Naive thymus-derived CD4-positive, alpha-beta T cell (primary cell): ENCODE measurements around the gene EIF3B. TPM values are rescaled to one million over a fixed set of nuclear protein-coding genes. Genes with fewer than 3 reads are reported as not detected.
"Not testable (repeated sequence)": the region's sequence is repeated elsewhere in the genome, so short reads cannot be mapped to it uniquely, and the experiment has no call there.

Experiments
- ATAC-seq: fragments of 150-1000 bp; cut with Tn5 transposase; 2 replicates; pipeline ENCODE4 v1.10.0; 2021; ENCODE audit warnings: mild to moderate bottlenecking, moderate library complexity
- CTCF ChIA-PET: fragments of 350-600 bp; sonication (Branson Sonifier 250); formaldehyde crosslinking; loops from one replicate; lab custom pipeline; 2021; ENCODE audit warnings: antibody characterized with exemption; lab: Charles Lee
- POLR2A ChIA-PET: fragments of 350-600 bp; sonication (Branson Sonifier 250); formaldehyde crosslinking; loops from one replicate; lab custom pipeline; 2021; ENCODE audit warnings: antibody characterized with exemption, inconsistent platforms; lab: Charles Lee
- DNase-seq, 9 donors: peaks; one replicate each; pipeline versions ENCODE4 v3.0.0 to v3.0.0-alpha.2; 2020 to 2022; ENCODE audit warnings: mixed read lengths in 1 of 9
- H3K27ac ChIP-seq: one replicate; pipeline ENCODE4 v1.7.0; 2013; ENCODE audit warnings: mild to moderate bottlenecking, low read depth, low read length, moderate library complexity
- H3K27me3 ChIP-seq, 2 donors: one replicate each; pipeline ENCODE4 v1.7.0; 2013; ENCODE audit warnings: low read length in 2 of 2, mild to moderate bottlenecking in 2 of 2, moderate library complexity in 2 of 2; ENCODE audit not compliant: control insufficient read depth in 2 of 2, insufficient read depth in 2 of 2
- H3K36me3 ChIP-seq, 3 experiments: 1 replicate in 2 of 3; 2 replicates in 1 of 3; pipeline ENCODE4 v1.7.0; 2013; ENCODE audit warnings: low read length in 3 of 3, mild to moderate bottlenecking in 3 of 3, moderate library complexity in 1 of 3; ENCODE audit not compliant: insufficient read depth in 3 of 3, control insufficient read depth in 2 of 3
- H3K4me1 ChIP-seq, 2 donors: one replicate each; pipeline ENCODE4 v1.7.0; 2013; ENCODE audit warnings: low read length in 2 of 2, mild to moderate bottlenecking in 2 of 2, moderate library complexity in 1 of 2; ENCODE audit not compliant: control insufficient read depth in 2 of 2, insufficient read depth in 2 of 2
- H3K4me3 ChIP-seq: 2 replicates; pipeline ENCODE4 v1.7.0; 2013; ENCODE audit warnings: mild to moderate bottlenecking, low read length
- H3K9me3 ChIP-seq, 3 experiments: 1 replicate in 2 of 3; 2 replicates in 1 of 3; pipeline ENCODE4 v1.7.0; 2013; ENCODE audit warnings: low read length in 3 of 3; ENCODE audit not compliant: control insufficient read depth in 2 of 3
- H3K27ac Mint-ChIP-seq, 9 donors: one replicate each; pipeline ENCODE4 v1.8.0; 2020 to 2022; ENCODE audit warnings: mixed read lengths in 9 of 9, mild to moderate bottlenecking in 8 of 9, moderate library complexity in 5 of 9, inconsistent platforms in 2 of 9
- H3K27me3 Mint-ChIP-seq, 5 donors: one replicate each; pipeline ENCODE4 v1.8.0; 2021 to 2022; ENCODE audit warnings: mixed read lengths in 5 of 5, mild to moderate bottlenecking in 1 of 5
- H3K36me3 Mint-ChIP-seq, 5 donors: one replicate each; pipeline ENCODE4 v1.8.0; 2020 to 2022; ENCODE audit warnings: mixed read lengths in 5 of 5, mild to moderate bottlenecking in 3 of 5, inconsistent platforms in 1 of 5
- H3K4me1 Mint-ChIP-seq, 7 donors: one replicate each; pipeline ENCODE4 v1.8.0; 2020 to 2022; ENCODE audit warnings: mixed read lengths in 7 of 7, mild to moderate bottlenecking in 3 of 7, inconsistent platforms in 1 of 7
- H3K4me3 Mint-ChIP-seq, 10 donors: one replicate each; pipeline ENCODE4 v1.8.0; 2020 to 2022; ENCODE audit warnings: mild to moderate bottlenecking in 10 of 10, mixed read lengths in 10 of 10, moderate library complexity in 6 of 10, inconsistent platforms in 2 of 10
- H3K9me3 Mint-ChIP-seq, 11 donors: one replicate each; pipeline ENCODE4 v1.8.0; 2020 to 2022; ENCODE audit warnings: mixed read lengths in 11 of 11, mild to moderate bottlenecking in 4 of 11, inconsistent platforms in 1 of 11, moderate library complexity in 1 of 11
- intact Hi-C, 2 donors: fragments of 100-400 bp; cut with micrococcal nuclease; formaldehyde crosslinking; loops; one replicate each; pipeline ENCODE4 v1.15.1; 2023
- polyA plus RNA-seq, 2 donors: library from polyadenylated mRNA; unstranded; fragments of 300-500 nt; fragmentation: Illumina TruSeq; gene quantifications; one replicate each; pipeline ENCODE4 v1.2.3, GENCODE V29; 2021
- total RNA-seq, 6 experiments: library from RNA in 5 of 6; stranded (reverse) in 5 of 6; gene quantifications; 1 replicate in 5 of 6; 2 replicates in 1 of 6; pipeline ENCODE4 v1.2.3 and lab custom pipeline; 2021 to 2026

Gene EIF3B
- total and polyA plus RNA-seq, 7 experiments from 2014 or later, result 78.0 to 189 (median 157) TPM

- POLR2A ChIA-PET, H3K27ac Mint-ChIP-seq, H3K9me3 Mint-ChIP-seq: not testable (repeated sequence)
Observed at GRCh38 chr7:2332606-2333231, 21.9 kb upstream of the EIF3B start.

GRCh38 chr7:2336626-2337299, 17.9 kb upstream of the EIF3B start:
- no peaks in the 10 kb centered on the region for H3K9me3 Mint-ChIP-seq

More at GRCh38 chr7:2332606-2333231, 21.9 kb upstream of the EIF3B start:
- CTCF ChIA-PET, H3K4me1 ChIP-seq, DNase-seq, H3K4me1 Mint-ChIP-seq, H3K27ac ChIP-seq, H3K27me3 Mint-ChIP-seq, H3K36me3 ChIP-seq, H3K27me3 ChIP-seq, H3K9me3 ChIP-seq, ATAC-seq, H3K36me3 Mint-ChIP-seq, H3K4me3 ChIP-seq, intact Hi-C loops, H3K4me3 Mint-ChIP-seq: not testable (repeated sequence)

GRCh38 chr7:2347351-2348063, 7.1 kb upstream of the EIF3B start:
- not testable (repeated sequence) for H3K36me3 Mint-ChIP-seq, H3K9me3 ChIP-seq, H3K27me3 ChIP-seq, H3K27me3 Mint-ChIP-seq, H3K4me3 ChIP-seq, DNase-seq, H3K4me1 Mint-ChIP-seq, H3K36me3 ChIP-seq, H3K9me3 Mint-ChIP-seq, H3K4me1 ChIP-seq
- H3K4me3 Mint-ChIP-seq, result peak overlapping the region in 1 of 10 donors; percentile 66
- peak; percentile 11 for ATAC-seq
- H3K27ac ChIP-seq, result peak overlapping the region; percentile 0
- peak overlapping the region in 8 of 9 donors; percentile 16 to 92 (median 56) for H3K27ac Mint-ChIP-seq
- POLR2A ChIA-PET, result interaction anchor here (0.7 kb wide), 1 partner anchor 626 kb away, joined by 3 read pairs; no protein-coding TSS in a partner anchor
- intact Hi-C loops, result loop anchor here (1.0 to 5.0 kb wide), 6 partner anchors 105 to 768 kb away; partner anchors contain the start of genes MRM2 (in 1 of the 2) and NUDT1 (in 1 of the 2)
- CTCF ChIA-PET, result interaction anchor here (0.7 to 1.7 kb wide), 10 partner anchors 10 to 916 kb away, joined by 3 to 6 read pairs (median 4); no protein-coding TSS in a partner anchor

More at GRCh38 chr7:2336626-2337299, 17.9 kb upstream of the EIF3B start:
- ChIA-PET CTCF (no interaction called here), POLR2A (no interaction called here)
- no peak overlapping the region for H3K27ac ChIP-seq
- H3K4me1 ChIP-seq, result no peaks in the 10 kb centered on the region
- no peaks in the 10 kb centered on the region for H3K4me1 Mint-ChIP-seq
- H3K36me3 ChIP-seq, result no peaks in the 10 kb centered on the region
- no peak for ATAC-seq
- no peak overlapping the region for H3K4me3 ChIP-seq
- no peaks in the 10 kb centered on the region for H3K9me3 ChIP-seq
- H3K4me3 Mint-ChIP-seq, result no peak overlapping the region
- H3K36me3 Mint-ChIP-seq, result peaks cover 0 to 4% (median 0%) of the 10 kb centered on the region in 5 donors
- intact Hi-C loops, result no loop called here
- H3K27ac Mint-ChIP-seq, result no peak overlapping the region
- H3K27me3 Mint-ChIP-seq, result no peaks in the 10 kb centered on the region
- no peak for DNase-seq
- no peaks in the 10 kb centered on the region for H3K27me3 ChIP-seq

- intact Hi-C loops, result loop anchor here (10.0 kb wide), 2 partner anchors 425 to 1535 kb away; no protein-coding TSS in a partner anchor
- Mint-ChIP-seq H3K27ac (no peak overlapping the region), H3K36me3 (no peaks in the 10 kb centered on the region), H3K27me3 (peaks cover 0 to 3% (median 0%) of the 10 kb centered on the region in 5 donors), H3K4me1 (peaks cover 0 to 18% (median 13%) of the 10 kb centered on the region in 7 donors), H3K4me3 (no peak overlapping the region), H3K9me3 (no peaks in the 10 kb centered on the region)
- ChIA-PET POLR2A (interaction anchor here (0.6 kb wide), 1 partner anchor 775 kb away, joined by 3 read pairs; no protein-coding TSS in a partner anchor), CTCF (no interaction called here)
- peaks cover 0 to under 1% (median 0%) of the 10 kb centered on the region in 3 experiments for H3K36me3 ChIP-seq
- DNase-seq (no peak), ATAC-seq (no peak)
- no peak overlapping the region for H3K27ac ChIP-seq
- H3K9me3 ChIP-seq, result no peaks in the 10 kb centered on the region
- peaks cover 6 to 8% of the 10 kb centered on the region in 2 donors for H3K4me1 ChIP-seq
- H3K27me3 ChIP-seq, result no peaks in the 10 kb centered on the region
- H3K4me3 ChIP-seq, result no peak overlapping the region
Observed at GRCh38 chr7:2350055-2350454, 4.6 kb upstream of the EIF3B start.

- Histone ChIP-seq H3K4me3 (no peak overlapping the region), H3K27ac (no peak overlapping the region), H3K4me1 (peaks cover 12 to 13% of the 10 kb centered on the region in 2 donors), H3K27me3 (no peaks in the 10 kb centered on the region), H3K36me3 (peaks cover 0 to 4% (median 0%) of the 10 kb centered on the region in 3 experiments), H3K9me3 (no peaks in the 10 kb centered on the region)
- H3K36me3 Mint-ChIP-seq, result no peaks in the 10 kb centered on the region
- ATAC-seq (no peak), DNase-seq (no peak)
- peaks cover 0 to 23% (median 18%) of the 10 kb centered on the region in 7 donors for H3K4me1 Mint-ChIP-seq
- H3K9me3 Mint-ChIP-seq, result no peaks in the 10 kb centered on the region
- POLR2A ChIA-PET, result no interaction called here
- H3K27ac Mint-ChIP-seq, result no peak overlapping the region
- no peak overlapping the region for H3K4me3 Mint-ChIP-seq
- H3K27me3 Mint-ChIP-seq, result peaks cover 0 to 3% (median 0%) of the 10 kb centered on the region in 5 donors
- CTCF ChIA-PET, result no interaction called here
- intact Hi-C loops, result loop anchor here (10.0 kb wide), 2 partner anchors 426 to 1536 kb away; no protein-coding TSS in a partner anchor
Observed at GRCh38 chr7:2350861-2351260, 3.8 kb upstream of the EIF3B start.
